Stimulated activated naive CD4-positive, alpha-beta T cell (primary cell): ENCODE results near the gene SMARCA5.
A peak's percentile ranks its signal among the peaks of the same experiment; 100 is the strongest.

ENCODE experiments used
- DNase-seq, 6 experiments: peaks; one replicate each; lab custom pipeline; 2025; lab: John Stamatoyannopoulos, UW

SMARCA5 gene

DNA sequence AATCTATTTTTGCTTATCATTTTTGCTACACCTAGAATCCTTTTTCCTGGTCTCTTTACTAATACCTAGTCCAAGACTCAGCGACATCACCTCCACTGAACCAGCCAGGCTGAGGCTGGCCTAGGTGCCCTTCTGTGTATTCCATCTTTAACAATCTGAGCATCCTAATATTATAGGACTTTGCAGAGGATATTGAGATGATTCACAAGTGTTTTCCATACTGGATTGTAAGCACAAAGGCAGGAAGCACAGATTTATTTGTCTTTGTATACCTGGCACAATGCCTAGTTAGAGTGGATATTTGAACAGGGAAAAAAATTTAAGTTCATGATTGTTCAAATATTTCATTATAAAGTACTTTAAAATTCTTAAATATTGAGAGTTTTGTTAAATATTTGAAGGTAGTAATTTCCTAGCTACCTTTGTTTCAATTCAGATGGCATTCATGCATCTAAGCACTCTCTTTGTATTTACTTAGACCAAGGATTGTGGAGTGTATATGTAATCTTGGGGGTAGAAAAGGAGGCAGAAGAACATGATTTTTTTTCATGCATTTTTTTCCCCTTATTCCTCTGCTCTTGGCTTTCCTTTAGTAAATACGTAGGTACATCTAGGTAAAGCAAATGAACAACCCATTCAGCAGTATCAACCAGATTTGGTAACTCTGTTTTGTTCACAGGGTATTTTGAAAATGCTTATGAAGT, 18.4 kb downstream of the SMARCA5 start:
- DNase-seq: no peak

- DNase-seq: no peak
Measured at GRCh38 chr4:143538979-143539669, 25.6 kb downstream of the SMARCA5 start.

GRCh38 chr4:143539670-143540023, 26.1 kb downstream of the SMARCA5 start:
- no peak for DNase-seq

DNA sequence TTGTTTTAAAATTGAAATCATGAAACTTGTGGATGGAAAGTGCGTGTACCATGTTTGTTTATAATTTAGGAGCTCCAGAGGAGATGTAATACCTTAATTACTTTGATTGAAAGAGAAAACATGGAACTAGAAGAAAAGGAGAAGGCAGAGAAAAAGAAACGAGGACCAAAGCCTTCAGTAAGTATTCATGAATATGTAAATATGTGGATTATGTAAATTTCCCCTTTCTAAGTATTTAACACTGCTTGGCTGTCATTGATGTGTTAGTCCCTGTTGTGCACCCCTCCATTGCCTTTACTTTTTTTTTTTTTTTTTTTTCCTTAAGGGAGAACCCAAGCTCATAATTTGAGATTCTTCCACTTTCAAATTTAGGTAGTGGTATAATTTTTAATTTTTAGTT, 36.4 kb downstream of the SMARCA5 start:
- no peak for DNase-seq

DNA sequence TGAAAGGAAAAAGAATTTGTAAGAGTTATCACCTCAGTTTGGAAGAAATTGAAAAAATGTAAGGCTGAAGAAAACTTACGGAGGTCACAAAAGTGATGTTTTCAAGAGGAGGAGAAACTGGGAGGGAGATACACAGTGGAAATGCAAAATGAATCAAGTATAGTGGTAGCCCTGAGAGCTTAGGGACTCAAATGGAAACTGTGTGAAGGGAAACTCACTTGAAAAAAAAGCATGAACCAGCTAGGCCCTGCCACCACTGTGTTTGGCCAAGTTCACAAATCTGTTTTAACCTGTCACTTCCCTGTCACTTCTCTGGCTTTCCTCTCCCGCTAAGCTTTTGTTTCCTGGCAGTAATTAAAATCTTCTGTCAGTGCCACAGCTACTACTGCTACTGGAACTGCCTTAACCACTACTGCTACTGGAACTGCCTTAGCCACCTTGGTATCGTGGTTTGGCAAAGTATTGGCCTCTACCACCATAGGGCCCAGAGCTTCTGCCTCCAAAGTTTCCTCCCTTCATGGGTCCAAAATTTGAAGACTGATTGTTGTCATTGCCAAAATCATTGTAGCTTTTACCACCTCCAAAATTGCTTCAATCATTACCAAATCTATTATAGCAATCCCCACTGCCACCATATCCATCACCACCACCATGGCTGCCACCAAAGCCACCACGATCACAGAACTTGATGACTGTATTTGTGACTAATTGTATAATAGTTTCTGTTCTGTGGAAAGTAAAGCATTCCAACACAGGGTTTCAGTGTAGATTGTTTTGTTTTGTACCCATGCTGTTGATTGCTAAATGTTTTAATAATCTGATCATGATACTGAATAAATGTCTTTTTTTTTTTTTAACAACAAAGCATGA, 41.5 kb downstream of the SMARCA5 start:
- no peak for DNase-seq

DNA sequence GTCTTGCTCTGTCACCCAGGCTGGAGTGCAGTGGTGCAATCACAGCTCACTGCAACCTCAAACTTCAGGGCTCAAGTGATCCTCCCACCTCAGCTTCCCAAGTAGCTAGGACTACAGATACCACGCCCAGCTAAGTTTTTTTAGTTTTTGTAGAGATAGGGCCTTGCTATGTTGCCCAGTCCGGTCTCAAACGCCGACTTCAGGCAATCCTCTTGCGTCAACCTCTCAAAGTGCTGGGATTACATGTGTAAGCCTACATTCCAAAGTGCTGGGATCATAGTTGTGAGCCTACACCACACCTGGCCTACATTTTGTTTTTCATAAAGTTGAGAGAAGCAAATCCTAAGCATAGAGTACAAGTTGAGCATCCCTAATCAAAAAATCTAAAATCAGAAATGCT, 42.2 kb downstream of the SMARCA5 start:
- no peak for DNase-seq

DNA sequence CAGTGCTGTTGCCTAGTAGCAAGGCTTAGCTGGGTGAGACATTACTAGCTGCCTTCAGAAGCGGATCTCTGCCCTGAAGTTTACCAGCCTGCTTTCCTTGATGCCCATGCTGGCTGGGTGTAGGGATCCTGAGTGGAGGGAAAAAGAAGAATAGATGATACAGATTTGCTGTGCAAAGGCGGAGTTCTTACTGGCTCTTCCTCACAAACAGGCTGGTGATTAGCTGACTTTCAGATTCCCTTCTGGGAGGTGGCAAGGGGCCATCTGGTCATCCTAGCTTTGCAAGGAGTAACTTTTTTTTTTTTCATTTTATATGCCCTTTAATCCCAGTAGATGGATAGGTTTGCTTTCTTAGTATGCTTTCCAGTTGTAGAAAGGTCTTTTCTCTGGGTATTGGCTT, 44.8 kb downstream of the SMARCA5 start:
- DNase-seq: no peak

- peak; percentile 32 to 81 (median 59) for DNase-seq
Measured at GRCh38 chr4:143558823-143559756, 45.6 kb downstream of the SMARCA5 start.

DNA sequence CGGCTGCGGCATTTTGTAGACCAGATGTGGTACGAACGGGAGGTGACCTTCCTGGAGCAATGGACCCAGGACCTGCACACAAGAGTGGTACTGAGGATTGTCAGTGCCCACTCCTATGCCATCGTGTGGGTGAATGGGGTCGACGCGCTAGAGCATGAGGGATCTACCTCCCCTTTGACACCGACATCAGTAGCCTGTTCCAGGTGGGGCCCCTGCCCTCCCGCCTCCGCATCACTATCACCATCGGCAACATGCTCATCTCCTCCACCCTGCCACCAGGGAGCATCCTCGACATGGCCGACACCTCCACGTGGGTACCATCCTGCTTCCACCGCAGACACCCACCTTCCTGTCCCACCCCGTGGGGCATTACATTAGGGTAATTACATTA, 46.2 kb downstream of the SMARCA5 start:
- peak in 2 of 6 experiments; percentile 4 to 20 for DNase-seq

DNA sequence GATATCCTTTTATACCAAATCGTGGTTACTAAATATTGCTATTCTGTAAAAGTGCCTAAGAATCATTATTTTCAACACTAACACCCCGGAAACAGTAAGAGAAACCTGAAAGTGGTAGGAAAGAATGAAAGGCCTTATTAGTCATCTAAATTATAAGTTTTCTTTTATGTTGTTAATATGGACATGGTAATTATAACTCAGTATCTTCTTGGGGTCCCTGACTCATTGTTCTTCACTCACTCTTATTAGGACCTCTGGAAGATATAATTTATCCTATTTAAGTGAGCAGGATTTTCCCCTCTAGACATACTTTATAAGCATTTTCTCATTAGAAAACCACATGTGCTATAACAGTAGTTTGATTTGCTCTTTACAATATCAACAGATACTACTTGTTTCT, 51.0 kb downstream of the SMARCA5 start:
- DNase-seq: no peak

DNA sequence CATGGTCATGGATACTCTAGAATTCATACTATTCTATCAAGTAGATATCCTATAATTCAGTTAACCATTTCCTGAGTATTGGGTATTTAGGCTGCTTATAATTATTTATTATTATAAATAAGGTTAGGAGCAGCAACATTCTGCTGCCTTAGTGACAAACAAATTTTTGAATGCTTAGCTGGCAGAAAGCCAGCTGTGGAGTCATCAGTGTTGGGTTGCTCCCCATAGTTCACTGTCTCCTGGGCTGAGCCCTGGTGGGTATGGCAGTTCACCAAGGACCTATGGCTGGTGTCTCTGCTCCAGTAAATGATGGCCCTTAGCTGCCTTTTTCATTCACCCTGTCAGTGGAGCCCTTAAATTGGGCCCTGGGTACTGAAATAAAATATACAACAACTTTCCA, 61.8 kb downstream of the SMARCA5 start:
- DNase-seq: no peak

GRCh38 chr4:143581331-143581946, 67.9 kb downstream of the SMARCA5 start:
- DNase-seq: no peak

GRCh38 chr4:143585548-143585947, 72.0 kb downstream of the SMARCA5 start:
- no peak for DNase-seq

DNA sequence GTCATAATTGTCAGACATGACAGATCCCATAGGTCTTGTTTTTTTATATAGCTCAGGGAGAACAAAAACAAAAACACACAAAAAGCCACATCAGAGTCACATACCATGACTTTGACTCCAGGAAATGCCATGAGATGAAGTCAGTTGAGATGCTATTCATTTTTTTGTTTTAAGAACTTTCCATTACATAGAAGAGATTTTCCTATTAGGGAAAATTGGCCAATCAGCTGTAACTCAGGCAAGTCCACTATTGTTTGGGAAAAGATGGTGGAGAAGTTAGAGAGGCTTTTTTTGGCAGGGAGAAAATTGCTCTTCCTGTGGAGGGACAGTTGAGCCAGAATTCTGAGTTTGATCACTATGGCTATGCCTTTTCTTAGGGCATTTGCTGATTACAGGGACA, 72.6 kb downstream of the SMARCA5 start:
- DNase-seq: no peak

DNA sequence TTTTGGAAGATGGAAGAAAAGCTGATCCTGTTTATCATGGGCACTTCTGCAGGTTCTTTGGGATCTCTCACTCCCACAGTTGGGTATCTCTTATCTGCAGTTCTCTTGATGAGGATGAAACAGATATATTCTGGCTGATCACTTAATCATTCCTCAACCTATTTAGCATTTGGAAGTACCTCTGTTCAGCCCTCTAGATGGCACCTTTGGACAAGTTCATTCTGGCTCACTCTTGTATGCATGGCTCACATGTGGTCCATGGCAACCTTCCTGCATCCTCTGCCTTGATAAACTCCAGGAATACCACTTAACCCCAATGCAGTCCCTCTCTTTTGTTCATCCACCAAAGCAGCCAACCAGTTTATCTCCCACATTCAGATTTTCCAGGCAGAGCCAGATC, 74.2 kb downstream of the SMARCA5 start:
- no peak for DNase-seq

GRCh38 chr4:143597276-143597675, 83.8 kb downstream of the SMARCA5 start:
- no peak for DNase-seq

DNA sequence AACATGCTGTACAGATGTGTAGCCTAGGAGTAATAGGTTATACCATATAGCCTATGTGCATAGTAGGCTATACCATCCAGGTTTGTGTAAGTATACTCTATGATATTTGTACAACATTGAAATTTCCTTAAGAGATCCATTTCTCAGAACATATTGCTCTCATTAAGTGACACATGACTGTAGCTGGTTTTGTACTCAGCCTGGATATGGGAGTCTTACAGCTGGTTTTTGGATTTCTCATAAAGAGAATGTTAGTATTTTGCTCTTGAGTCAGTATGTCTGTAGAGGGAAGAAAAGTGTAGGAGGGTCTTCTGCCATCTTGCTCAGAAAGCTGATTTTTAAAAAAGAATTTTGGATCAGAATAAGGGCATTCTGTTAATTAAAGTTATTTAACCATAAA, 85.3 kb downstream of the SMARCA5 start:
- no peak for DNase-seq

- no peak for DNase-seq
Measured at GRCh38 chr4:143599827-143600226, 86.3 kb downstream of the SMARCA5 start.

- DNase-seq: no peak
Measured at GRCh38 chr4:143606480-143606879, 93.0 kb downstream of the SMARCA5 start.
